ENCODE measurements around the gene ABHD15.

Gene ABHD15

DNA sequence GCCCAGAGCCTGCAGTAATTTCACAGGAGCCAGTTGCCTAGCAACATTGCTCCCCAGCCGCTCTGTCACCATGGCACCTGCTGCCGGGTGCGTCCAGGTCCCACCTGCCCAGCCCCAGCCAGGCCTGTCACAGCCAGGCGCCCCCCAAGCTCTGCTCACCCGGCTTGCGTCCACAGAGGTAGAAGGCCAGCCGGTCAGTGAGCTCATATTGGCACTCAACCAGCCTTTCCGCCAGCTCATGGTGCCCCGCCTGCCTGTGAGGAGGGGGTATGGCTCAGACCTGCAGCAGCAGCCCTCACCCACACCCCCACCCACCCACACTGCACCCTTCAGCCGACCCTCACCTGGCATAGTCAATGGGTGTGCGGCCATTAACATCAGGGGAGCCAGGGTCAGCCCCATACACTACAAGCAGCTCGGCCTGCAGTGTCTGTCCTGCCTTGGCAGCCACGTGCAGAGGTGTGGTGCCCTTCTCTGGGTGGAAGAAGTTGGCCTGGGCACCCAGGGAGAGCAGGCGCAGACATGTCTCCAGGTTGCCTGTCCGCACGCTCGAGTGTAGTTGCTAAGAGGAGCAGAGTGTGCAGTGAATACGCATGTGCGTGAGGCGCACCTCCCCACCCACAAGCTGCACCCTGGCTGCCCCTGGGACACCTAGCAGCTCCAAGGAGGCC is 14.9 kb upstream of the ABHD15 start:
- no peak for DNase-seq

DNA sequence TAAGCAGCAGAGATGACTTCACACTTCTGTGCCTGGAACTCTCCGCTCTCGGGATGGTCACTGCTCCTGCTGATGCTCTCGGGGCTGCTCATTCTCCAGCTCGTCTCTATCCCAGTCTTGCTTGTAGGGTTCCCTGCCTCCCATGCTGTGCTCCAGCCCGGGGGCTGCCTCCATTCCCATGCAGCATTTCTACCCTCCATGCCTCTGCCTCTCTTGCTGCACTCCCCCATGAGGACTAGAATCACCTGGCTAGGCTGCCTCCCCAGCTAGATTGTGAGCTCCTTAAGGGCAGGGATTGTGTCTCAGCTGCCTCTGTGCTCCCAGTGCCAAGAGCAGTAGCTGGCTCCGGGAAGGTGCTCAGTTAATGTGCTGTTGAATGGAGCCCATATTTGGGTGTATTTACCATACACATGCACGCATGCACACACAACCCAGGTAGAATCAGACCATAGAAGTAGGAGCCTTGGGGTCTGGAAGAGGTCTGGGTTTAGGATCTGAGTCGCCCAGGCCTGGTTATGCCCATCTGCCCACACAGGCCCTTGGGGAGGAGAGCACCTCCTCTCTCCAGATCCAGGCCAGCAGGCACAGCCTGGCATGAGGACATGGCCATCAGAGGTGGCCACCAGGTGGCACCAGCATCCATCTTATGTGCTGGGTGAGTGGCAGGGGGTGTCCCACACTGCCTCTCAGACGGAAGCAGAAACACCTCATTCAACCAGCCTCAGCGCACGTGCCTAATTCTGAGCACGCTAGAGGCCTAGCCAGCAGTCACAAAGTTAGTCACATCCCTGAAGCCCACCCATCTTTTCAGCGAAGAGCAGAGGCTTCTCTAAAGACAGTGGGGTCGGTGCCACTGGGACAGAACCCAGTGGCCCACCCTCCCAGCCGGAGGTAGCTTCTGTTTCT is 13.3 kb upstream of the ABHD15 start:
- DNase-seq, result peak; percentile 90

DNA sequence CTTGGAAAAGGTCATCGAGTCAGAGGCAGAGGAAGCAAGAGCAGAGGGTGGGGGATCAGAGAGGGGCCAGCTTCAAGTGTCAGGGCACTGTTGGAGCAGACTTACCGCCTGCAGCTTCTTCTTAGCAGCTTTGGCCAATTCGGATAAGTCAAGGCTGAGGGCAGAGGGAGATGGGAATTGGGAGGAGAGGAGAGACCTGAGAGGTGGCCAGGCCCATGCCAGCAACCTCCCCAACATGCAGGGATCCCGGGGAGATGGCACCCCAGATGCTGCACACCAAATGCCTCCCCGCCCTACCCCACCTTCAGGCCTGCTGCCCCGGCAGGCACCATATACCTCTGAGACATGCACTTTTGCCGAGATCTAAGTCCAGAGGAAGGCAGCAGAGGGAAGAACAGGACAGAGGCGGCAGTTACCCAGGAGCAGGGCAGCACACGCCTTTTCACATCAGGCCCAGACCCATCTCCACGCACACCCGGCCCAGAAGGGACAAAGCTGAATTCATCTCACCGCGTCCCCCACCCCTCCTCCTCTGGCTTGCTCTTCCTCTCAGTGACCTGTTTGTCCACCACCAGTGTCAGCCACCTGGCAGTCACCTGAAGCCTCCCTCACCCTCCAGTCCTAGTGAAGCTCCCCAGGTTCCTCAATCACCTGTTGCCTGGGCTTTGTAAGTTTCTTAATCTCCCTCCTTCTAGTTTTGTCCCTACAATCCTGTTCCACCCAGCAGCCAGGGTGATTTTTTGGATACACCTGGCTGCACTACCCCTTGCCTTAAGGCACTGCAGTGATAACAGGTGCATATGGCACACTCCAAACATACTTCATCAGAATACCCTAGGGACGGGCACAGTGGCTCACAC is 12.0 kb upstream of the ABHD15 start:
- no peak for DNase-seq

DNA sequence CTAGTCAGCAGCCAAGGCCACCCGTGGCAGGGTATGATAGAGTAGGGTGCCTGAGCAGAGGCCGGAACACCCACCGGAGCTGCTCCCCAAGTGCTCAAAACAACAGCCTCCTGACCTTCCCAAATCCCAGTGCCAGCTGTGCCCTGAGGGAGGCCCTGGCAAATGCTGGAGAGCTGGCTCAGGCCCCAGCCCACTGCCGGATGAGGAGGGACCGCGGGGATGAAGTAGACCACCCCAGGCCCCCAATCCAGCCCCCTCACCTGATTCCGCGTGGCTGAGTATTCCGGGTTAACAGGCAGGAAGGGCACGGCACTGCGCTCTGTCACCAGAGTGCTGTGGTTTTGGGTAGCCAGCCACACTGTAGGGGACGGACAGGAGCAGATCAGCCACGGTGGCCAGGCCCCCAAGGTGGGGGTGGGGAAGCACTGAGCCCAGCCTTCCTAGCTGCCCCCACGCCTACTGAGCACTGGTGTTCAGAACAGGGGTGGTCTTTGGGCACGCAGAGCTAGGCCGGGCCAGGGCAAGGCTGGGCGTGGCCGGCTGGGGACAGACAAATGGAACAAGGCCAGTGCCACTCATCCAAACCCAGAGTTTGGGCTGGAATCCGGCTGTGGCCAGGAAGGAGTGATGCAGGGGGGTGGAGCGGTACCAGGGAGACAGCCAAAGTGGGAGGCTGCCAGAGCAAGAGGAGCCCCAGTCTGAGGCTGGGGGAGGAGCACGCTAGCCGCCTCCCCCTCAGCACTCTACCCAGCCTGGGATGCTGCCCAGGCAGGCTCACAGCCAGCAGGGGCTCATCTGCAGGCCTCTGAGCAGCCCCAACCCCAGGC is 10.8 kb upstream of the ABHD15 start:
- peak; percentile 55 for DNase-seq

DNA sequence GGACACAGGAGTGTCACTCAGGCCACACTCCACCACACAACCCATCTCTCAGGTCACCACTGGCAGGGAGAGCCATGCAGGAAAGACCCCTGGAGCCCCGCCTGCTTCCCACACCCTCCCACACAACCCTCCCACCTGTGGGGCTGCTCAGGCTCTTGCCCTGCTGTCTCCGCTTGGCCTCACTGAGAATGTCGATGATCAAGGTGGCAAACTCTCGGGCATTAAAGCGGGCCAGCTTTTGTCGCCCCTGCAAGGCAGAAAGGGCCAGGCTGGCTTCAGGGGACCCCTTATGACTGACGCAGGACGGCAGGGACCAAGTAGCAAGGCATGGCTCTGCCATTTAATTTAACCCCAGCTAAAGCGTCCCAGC is 10.1 kb upstream of the ABHD15 start:
- DNase-seq, result no peak

DNA sequence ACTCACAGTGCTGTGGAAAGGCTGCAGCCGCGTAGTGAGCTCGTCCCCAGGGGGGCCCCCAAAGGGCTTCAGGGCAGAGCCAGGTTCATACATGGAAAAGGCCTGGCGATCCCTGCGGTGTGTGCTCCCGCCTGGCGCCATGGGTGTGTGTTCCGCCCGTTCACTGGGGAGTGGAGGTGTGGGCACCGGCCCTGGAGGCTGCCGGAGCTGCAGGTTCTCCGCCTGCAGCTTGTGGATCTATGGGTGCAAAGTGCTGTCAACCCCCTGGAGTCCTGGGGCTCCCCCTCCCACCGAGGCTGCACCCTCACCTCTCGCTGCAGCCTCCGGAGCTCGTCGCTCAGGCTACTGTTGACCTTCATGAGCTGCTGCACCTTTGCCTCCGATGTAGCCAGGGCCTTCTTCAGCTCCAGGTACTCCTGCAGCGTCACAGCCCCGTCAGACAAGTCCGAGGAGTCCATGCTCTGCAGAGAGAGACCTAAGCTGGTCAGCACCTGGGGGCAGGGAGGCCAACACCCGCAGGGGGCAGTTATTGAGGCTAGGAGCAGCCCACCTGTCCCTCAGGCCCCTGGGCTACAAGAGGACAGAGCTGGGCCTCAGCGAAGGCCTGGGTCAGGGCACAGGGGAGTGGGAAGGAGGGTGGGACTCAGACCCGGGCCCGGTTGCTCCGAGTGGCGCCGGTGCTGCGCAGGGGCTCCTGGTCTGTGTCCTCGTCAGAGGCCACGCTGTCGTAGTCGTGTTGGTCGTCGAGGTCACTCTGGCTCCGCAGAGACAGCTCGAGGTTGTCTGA is 9.6 kb upstream of the ABHD15 start:
- DNase-seq, result peak; percentile 55

DNA sequence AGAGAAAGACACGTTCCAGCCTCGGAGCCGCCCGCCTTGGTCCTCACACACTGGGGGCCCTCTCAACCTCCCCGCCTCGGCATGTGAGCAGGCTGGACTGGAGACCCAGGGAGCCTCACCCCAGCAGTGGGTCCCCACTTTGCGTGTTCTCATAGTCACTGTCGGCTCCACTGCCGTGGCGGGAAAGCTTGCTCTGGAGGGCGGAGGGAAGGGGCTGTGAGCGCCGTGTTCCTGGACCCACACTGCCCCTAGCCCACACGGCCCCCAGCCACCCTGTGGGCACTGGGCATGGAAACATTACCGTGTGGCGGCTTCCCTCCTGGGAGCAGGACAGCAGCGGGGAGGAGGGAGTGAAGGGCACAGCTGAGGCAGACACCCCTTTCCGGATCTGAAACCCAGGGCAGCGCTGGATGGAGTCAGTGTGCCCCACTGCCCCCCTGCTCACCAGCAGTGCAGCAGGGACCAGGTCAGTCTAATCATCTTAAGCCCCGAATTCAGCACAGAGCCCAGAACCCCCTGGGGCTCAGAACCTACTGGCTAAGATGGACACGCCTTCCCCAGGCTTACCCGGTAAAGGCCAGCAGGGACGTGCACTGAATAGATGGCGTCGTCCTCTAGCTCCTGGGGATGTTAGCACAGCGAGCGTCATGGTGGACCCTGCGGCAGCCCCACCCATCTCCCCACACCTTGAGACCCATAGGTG is 8.8 kb upstream of the ABHD15 start:
- peak; percentile 53 for DNase-seq

DNA sequence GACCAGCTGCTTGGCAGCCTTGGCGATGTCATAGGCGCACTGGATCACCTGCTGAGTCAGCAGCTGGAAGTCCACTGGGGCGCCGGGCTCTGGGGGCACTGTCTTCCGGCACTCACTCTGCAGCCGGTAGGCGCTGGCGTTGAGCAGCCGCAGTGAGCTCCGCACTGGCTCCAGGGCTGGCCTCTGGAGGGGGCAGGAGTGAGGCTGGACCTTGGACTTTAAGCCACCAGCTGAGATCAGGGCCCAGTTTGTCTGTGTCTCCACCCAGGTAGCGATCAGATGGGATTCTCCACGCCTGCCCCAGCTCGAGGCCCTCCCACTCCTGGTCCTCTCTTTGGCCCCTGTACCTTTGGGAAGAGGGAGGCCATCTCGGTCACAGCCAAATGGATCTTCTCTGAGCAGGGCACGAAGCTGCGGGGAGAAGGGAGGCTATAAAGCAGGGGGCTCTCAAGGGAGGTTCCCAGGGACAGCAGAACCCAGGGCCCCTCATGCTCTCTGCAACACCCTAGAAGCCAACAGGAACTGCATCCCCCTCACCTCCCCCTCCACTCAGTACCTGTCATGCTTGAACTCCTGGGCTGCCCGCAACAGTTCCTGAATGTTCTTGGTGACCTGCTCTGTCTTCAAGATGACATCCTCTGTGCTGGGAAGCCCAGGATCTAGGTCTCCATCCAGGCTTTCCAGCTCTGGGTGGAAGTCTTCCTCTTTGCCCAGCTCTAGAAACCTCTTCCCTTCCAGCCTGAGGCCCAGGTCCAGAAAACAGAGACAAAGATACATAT is 8.1 kb upstream of the ABHD15 start:
- peak; percentile 53 for DNase-seq

DNA sequence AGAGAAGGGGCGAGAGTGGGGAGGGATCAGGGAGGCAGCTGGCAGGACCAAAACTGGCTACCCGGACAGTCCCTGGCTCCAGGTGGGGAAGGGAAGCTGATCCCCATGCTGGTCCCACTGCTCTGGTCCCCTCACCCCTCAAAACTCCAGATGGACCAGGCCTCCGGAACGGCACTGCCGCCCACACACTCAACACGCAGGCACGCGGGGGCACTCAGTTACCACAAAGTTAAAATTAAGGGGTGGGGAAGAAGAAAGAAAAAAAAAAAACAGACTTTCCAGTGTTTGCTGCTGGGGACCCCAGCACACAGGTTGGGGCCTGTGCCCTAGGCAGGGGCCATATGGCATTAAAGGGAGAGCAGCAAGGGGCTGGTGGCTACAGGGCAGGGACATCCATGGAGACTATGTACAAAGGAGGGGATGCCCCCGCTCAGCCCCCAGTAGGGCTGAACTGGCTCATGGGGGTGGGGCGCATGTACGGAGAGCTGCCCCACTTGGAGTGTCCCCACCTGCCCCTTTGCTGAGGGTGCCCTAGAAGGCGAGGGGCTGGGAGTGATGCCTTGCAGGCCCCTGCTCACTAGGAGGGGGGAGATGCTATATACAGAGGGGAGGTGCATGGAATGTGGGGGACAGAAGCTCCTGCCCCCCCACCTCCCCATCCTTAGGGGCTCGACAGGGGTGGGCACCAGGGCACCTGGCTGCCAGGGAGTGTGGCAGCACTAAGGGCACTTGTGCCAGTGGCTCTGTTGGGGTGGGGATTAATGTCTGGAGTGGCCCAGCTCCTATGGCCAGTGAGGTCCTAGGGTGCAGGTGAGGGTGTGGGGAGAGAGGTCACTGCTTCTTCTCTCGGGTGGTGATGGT is 7.3 kb upstream of the ABHD15 start:
- peak; percentile 53 for DNase-seq

DNA sequence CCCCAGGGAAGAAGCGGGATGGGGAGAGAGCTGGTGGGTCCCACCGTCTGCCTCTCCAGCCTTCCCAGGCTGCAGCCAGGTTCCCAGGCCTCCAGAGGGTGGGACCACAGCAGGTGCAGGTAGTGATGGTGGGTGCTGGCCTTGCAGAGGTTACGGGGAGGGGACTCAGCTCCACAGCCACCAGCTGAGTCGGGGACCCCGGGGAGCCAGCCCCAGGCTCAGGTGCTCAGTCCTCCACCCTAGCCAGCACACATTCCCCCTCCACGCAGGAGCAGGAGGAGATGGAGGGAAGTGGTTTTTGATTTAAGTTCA is 6.7 kb upstream of the ABHD15 start:
- no peak for DNase-seq

DNA sequence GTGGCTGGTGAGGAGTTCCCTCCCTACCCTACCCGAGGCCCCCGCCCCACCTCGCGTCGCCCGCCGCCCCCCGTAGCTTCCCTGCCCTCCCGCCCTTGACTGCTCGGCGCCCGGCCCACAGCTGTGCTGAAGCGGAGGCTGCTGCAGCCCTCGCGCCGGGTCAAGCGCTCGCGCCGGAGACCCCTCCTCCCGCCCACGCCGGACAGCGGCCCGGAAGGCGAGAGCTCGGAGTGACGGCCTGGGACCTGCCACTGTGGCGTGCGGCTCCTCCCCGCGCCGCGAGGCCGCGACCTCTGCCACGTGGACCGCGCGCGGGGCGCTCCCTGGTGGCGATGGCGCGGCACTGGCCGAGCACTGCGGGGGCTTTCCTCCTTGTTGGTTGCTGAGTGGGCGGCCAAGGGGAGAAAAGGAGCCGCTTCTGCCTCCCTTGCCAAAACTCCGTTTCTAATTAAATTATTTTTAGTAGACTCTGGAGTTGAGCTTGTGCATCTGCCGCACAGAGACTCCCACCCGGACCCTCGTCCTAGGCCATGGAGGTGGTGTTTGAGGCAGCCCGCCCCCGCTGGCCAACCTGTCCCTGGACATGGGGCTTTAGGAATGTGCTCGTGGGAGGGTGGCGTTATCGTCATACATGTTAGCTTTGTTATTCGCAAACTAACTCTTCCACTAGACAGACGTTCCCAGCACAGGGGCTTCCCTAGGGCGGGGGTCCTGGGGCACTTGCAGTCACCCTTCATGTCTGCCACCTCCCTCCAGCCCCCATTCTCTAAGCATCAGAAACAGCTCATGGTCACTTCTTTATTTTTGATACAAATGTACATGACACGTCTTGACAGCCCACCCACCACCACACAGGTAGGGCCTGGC is 6.1 kb upstream of the ABHD15 start:
- peak; percentile 90 for DNase-seq

DNA sequence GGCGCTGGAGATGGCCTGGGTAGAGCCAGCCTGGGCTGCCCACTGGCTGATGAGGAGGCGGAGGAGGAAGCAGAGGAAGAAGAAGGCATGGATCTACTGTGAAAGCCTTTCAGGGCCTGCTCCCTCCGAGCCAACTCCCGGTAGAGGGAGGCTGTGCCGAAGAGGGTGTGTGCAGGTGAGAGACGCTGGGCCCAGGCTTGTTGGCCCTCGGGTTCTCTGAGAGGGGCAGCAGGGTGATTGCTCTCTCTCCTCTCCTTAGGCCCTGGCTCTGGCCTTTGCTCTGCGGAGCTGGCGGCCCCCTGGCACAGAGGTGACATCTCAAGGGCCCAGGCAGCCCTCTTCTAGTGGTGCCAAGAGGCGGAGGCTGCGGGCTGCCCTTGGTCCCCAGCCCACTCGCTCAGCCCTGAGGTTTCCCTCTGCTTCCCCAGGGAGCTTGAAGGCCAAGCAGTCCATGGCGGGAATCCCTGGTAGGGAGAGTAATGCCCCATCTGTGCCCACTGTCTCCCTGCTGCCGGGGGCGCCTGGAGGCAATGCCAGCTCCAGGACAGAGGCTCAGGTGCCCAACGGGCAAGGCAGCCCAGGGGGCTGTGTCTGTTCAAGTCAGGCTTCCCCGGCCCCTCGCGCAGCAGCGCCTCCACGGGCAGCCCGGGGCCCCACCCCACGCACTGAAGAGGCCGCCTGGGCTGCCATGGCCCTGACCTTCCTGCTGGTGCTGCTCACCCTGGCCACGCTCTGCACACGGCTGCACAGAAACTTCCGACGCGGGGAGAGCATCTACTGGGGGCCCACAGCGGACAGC is 5.2 kb upstream of the ABHD15 start:
- DNase-seq, result peak; percentile 66

DNA sequence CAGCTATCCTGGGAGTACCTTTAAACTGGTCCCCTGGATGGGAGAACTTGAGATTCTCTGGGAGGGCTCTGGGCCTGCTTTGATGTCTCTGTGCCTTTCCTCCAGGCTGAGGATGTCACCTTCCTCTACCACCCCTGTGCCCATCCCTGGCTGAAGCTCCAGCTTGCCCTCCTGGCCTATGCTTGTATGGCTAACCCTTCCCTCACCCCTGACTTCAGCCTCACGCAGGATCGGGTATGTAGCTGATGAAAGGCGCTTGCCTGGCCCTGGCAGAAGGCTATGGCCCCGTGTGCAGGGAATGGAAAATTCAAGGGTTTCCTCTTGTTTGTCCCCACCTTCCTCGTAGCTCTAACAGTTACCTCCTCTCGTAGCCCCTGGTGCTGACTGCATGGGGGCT is 4.6 kb upstream of the ABHD15 start:
- DNase-seq, result peak; percentile 44

DNA sequence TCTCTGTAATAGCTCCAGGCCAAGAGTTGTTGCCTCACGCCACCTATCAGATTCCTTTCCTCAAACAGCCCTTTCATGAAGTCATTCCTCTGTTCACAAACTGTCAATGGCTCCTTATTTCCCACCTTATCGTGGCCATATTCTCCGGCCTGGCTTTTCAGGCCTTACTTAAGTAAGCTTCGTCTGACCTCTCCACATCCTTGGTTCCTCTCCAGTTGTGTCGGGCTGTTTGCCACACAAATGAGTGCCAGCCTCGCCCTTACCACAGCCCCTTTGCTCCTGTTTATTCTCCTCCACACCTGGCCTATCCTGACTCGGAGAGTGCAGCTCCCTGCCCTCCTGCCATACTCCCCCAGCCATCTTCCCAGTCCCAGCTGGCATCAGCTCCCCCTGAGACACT is 3.7 kb upstream of the ABHD15 start:
- DNase-seq, result peak; percentile 50

DNA sequence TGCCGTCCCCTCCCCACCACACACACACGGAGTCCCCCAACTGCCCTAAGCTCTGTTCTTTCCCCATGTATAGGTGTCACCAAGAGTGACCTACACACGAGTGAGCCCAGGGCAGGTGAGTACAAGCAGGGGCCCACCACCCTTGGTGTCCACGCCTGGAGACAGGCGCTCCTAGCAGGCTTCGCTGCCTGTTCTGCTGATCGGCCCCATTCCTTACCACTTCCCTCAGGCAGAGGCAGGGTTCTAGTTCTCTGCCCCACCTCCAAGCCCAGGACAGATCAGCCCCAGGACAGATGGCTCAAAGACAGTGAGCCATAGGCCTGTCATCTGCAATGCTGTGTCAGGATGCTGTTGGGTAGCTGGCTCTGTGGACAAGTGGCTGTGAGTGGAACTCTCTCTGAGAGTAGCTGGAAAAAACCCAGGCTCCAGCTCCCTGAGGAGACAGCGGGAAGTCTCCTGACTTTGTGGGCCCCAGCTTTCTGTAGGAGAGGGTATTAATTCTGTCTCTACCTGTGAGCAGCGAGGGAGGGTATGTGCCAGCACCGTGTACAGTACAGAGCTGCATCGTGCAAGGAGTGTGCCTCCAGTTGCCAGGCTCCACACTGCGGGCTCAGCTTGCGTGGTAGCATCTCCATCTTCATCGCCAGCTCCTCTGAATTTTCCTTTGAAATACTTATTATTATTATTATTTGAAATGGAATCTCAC is 2.6 kb upstream of the ABHD15 start:
- DNase-seq, result peak; percentile 79

DNA sequence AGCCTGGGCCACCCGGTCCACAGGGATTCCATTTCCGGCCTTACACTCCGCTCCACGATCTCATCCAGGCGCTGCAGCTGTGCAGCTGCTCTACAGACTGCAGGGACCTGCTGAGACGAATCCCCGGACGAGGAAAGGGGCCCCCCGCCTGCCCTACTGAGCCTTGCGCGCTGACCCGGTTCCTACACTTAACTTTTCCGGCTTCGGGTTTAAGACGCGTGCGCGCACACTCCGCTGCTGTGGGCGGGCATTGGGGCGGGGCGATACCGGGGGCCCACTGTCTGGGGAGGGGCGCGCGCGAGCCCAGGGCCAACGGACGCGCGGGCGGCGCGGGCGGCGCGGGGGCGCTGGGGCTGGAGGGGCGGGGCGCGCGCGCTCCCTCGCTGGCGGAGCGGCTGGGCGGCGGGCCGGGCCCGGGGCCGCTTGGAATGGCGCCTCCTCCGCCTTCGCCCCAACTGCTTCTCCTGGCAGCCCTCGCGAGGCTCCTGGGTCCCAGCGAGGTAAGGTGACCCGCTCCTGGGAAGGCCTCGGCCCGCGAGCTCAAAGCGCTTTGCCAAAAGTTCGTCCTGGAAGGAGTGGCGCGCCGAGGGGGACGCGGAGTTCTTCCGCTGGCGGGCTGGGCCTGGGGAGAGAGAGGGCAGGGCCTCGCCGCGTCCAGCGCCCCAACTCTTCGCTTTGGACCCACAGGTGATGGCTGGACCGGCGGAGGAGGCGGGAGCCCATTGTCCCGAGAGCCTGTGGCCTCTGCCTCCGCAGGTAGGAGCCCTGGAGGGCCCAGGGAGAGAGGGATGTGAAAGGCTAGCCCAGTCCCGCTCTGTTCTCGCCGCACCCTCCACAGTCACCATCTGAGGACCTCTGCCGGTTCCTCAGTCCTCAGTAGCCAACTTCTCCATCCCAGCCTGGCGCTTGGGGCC is 1.8 kb upstream of the ABHD15 start, which contains the start of gene TP53I13:
Gene TP53I13, plus strand, starts transcription at position 371 of the 914 bp plus-strand sequence. Its CDS starts 58 bp downstream, at position 429.
- DNase-seq, result peak; percentile 96
